IPS-NIHi7 (cell line): Measurements from ENCODE around the gene SPATA16.
A peak's percentile ranks its signal among the peaks of the same experiment; 100 is the strongest.

Experiments used
- DNase-seq: peaks from one replicate; pipeline ENCODE4 v3.0.0; 2012; ENCODE audit warnings: mixed read lengths; ENCODE audit errors: extremely low spot score

The SPATA16 gene

DNA sequence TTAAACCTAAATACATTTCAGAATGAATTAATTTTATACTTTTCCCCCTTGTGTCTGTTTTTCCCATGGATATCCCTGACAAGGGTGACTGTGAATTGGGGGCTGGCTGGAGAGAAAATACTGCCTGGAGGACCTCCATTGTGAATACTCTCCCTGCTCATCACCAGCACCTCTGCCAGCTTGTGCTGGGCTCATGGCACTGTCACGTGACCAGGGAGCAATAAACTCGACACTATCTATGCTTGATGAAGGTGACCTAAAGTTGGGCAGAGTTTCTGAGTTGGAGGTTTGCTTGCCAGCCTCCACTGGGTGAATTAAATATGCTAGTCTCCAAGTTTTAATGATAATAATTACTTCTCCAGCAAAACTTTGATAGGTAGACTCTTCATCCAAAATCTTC is 189.5 kb downstream of the SPATA16 start:
- no peak for DNase-seq

DNA sequence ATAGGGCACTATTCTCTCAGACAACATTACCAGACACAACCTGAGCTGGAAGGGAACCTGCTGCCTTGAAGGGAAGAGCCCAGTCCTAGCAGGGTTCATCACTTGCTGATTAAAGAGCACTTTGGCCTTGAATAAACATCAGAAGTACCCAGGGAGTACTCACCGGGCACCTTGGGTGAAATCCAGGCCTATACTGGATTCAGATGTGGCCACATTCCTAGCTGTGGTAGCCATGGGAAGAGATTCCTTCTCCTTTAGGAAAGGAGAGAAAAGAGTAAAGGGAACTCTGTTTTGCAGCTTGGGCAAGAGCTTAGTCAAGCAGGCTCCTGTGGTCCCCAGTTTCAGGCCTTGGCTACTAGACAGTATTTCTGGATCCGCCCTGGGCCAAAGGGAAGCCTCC is 195.0 kb downstream of the SPATA16 start:
- no peak for DNase-seq

DNA sequence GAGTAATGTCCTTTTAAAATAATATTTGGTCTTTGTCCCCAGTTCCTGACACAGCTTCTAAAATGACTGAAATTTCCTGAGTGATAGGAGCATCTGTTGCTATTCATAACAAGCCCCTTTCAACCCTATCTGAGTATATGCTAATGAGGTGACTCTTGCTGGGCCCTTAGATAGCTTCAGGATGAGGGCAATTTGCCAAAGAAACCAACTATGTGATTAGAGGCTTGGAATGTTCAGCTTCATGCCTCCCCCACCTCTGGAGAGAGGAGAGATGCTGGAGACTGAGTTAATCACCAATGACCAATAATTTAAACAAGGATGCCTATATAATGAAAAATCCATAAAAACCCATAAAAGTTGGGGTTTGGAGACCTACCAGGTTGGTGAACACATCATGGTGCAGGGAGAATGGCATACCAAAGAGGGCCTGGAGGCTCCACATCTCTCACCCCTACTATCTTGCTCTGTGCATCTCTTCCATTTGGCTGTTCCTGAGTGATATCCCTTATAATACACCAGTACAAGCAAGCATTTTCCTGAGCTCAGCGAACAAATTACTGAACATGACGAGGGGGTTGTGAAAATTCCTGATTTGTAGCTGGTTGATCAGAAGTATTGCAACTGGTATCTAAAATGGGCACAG is 201.3 kb downstream of the SPATA16 start:
- DNase-seq = peak; percentile 16

DNA sequence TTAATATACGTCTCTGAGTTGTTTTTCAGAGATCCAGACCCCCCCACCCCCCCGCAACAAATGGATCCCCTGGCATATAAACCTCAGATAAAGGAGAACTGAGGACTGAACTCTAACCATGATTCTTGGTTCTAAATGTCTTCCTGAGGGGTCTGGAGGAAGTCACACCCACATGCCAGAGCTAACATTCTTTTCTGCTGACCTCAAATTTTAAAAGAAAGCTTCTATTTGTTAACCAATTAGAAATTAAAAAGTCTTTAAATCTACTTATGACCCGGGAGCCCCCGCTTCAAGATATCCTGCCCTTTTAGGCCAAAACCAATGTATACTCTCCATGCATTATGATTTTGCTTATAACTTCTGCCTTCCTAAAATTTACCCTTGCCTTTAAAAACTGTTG is 202.2 kb downstream of the SPATA16 start:
- DNase-seq = no peak

DNA sequence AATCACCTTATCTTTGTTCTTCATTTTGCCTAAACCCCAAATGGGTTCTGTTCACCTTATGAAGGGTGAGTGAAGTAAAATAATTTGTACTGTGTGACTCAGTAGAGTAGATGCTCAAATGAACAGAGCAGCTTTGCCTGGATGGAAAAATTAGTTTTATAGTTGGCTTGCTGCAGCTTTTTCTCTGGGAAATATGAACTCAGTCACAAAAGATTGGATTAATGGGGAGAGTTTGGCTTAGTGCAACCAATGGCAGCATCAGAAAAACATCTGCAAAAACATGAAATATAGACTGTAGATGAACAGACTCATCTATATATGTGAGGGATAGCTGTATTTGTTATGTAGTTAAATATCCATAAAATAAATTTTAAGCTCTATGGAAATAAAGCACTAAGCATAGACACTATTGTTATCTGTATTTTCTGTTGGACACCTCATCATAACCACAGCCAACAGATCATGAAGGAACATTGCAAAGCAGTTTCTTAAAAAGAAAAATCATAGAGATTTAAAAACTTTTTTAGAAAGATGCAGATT is 209.2 kb downstream of the SPATA16 start:
- no peak for DNase-seq

DNA sequence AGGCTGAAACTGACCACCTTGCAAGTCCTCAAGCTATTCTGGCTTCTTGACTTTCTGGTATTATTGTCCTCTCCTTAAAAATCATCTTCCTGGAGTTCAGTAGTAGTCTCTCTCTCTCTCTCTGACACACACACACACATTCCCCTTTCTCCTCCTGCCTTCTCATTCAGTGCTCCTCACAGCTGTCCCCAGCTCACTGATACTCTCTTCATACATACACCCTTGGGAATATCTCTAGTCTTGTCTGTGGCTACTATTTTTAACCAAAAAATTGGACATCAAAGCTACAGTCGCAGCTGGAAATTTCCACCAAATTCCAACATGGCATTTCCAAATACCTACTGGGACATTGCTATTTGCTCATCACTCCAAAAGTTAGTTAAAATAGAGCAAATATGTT is 211.6 kb downstream of the SPATA16 start:
- DNase-seq = no peak

DNA sequence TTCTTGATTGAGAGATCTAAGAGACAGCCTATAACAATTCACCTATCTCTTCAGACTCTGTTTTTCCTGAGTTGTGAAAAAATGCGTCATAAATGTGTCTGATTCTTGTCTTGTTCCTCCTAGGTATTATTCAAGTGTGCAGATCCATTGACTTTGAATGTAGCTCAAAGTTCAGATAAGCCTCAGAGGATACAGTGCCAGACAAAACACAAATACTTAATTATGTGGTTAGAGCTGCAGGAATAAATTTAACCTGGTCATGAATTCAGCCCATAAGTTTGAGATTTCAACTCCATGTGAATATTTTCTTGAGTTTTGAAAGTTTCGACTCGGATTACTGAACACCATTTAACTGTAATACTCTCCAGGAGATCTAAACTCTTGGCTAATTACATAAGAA is 216.5 kb downstream of the SPATA16 start:
- DNase-seq = no peak

DNA sequence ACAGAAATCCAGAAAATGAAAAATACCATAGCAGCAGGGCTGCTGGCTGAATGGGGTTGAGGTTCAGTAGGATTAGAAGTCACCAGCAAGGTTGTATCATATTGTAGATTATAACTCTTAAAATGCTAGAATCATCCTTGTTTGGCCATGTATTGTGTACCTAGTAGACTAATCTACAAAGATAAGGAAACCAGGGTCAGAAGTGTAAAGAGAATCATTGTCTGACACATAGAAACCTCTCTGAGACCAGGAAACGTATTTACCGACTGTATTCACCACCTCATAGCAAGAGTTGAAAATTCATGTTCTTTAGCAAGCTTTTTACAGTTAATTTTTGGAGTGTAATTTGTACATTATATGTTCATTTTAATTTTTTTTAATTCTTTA is 221.7 kb downstream of the SPATA16 start:
- no peak for DNase-seq

DNA sequence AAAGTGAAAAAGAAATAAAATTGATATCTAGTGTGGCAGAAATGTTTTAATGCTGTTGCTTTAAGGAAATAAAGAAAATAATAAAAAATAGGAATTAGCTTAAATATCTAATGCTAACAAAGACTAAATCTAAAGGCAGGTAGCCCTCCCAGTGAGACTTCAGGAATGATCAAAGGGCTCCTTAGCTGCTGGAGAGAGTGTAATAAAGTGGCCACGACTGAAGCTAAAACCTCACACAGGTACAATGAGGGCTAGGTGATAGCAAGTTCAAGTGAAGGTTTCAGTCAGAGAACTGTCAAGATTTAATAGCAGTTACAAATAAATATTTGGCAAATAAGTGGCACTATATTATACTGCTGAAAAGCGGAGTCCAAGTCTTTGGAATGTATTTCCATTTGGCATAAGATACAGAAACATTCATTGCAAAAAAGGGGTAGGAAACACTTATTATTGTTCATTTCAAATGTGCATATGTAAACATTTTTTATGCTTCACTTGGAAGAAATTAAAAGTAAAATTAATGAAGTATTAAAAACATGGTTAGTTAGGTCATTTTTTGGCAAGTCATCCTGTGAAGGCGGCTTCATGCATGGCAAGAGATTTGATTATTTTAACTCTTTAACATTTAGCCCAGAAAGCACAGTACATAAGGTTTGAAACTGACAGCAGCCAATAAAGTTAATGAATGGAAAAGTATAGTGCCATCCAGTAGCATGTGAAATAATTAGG is 222.3 kb downstream of the SPATA16 start:
- DNase-seq = no peak

DNA sequence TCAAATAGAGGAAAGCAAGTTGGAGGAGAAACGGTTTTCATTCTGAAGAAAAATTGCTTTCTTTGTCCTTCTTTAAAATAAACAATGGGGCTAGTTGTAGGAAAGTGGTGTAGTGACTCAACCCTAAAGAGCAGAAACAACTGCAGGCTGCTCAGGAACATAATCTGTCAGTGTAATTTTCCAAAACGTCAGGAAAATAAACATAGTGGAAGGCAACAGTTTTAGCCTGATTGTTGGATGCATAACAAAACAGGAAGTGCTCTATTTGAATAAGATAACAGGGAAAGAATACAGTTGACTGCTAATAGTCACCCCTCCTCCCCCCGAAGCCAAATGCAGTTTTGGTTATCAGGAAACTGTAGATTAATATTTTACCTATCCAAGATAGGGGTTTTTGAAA is 222.9 kb downstream of the SPATA16 start:
- no peak for DNase-seq

DNA sequence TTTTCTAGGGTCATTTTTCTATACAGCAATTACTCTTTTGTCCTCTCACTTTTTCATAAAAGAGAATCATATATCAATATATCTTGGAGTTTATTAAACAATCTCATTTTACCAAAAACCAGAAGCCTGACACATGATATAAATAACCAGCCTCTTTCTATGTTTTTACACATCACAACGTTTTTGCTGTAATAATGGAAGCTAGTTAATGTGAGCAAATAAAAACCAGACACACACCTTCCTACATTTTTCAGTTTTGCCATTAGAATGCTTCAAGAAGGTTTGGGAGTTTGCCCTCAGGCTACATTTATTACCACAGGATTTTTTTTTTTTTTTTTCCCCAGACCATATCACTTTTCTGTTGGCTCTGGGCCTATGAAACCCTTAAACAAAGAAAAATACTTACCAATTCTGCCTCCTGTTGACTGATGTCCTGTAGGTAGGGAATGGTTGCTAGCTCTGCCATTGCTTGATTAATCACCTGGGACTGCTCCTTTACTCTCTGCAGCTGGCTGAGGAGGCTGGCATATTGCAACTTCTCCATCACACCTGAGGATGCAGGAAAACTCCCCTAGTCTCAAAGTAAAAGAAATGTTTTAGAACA is 225.0 kb downstream of the SPATA16 start:
- DNase-seq = no peak

DNA sequence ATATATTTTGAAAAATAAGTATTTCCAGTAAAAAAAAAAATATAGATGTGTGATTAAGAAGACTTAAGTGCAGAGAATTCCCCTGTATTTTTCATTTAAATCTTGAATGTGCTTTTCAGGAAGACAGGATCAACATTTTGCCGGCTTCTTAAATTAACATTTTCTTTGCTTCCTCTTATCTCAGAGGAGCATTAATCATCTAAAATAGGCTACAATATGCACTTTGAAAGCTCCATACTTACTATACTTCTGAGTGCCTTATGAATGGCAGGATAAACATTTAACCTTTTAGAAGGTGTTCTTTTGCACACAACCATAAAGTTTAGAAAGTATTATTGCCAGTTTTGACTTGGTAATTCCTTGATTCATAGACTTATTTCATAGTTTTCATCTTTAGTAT is 226.2 kb downstream of the SPATA16 start:
- no peak for DNase-seq

DNA sequence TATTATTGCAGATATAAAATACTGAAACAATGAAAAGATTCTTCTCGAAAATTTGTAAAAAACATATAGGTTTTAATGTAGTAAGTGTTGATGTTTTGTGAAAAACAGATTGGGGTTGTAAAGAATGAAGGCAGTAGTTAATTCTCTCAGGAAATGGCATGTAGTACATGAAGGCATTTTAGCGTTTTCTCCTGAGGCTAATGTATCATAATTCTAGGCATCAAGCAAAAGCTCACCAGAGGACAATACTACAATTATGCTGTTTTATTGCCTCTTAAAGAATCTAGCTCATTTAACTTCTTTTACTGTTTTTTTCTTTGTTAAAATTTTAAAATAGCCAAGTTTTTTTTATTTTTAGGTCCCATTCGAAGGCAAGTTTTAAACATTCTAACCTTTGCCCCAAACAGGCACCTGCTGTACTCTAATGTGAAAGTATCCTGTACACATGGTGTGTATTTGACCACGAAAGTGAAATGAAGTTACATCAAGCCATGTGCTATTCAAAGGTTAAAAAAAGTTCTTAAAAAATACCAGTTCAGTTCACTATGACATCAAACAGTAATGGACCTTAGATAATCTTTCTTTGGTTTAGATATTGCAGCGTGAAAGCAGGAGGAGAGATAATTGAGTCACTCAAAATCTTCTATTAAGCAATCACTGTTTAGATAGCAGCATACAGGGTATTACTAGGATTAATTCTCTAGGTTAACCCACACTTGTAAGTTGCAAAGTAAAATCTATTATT is 227.0 kb downstream of the SPATA16 start:
- no peak for DNase-seq

DNA sequence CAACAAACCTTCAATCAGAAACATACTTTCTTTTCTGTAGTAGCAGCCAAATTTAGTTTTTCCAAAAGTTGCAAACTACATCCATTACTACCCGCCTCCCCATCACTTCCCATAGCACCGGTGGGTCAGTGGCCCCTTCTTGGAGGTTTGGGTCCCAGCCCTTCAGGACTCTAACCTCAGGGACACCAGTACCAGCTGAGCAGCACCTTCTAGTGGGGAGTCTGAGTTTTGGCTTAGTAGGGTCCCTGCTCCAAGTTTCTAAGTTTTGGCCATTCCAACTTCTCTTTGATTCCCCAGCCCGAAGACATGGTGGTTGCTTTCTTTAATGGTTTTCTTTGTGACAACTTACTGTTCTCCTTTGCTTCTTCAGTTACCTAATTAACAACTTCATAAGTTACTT is 229.9 kb downstream of the SPATA16 start:
- DNase-seq = peak; percentile 53

DNA sequence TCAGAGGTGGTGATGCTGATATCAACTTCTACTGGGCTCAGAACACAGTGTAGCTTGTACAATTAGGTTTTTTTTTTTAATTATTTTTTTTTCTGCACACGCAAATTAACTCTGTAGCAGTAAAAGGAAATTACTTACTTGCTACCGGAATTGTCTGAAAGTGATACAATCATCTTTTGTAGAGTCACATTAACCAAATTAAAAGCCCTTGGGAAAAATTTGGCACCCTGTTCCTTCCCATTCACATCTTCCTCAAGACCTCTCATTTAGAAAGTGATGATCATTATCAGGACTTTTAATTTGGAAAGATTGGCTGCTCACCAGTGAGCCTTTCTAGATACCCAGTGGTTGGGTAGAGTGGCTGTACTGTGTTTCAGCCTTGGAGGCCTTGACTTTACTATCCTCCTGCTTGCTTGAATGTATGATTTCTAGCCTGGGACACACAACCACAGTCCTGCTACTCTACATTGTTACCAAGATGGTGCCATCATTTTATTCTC is 232.2 kb downstream of the SPATA16 start:
- no peak for DNase-seq

DNA sequence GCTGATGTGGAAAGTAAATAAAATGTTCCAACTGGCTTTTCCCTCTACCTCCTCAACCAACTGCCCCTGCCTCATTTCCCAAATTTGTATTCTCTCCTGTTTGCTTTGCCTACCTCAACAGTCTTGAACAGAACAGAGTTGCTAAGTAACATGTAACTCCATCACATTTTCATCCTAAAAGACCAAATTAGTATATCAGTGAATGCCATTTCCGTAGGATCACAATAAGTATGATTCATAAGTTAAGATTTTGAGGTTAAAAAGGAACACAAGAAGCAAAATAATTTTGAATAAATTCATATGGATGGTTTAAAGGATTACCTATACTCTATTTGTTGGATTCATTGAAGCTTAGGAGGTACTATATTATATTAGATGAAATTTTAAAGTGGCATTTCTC is 235.6 kb downstream of the SPATA16 start:
- no peak for DNase-seq

DNA sequence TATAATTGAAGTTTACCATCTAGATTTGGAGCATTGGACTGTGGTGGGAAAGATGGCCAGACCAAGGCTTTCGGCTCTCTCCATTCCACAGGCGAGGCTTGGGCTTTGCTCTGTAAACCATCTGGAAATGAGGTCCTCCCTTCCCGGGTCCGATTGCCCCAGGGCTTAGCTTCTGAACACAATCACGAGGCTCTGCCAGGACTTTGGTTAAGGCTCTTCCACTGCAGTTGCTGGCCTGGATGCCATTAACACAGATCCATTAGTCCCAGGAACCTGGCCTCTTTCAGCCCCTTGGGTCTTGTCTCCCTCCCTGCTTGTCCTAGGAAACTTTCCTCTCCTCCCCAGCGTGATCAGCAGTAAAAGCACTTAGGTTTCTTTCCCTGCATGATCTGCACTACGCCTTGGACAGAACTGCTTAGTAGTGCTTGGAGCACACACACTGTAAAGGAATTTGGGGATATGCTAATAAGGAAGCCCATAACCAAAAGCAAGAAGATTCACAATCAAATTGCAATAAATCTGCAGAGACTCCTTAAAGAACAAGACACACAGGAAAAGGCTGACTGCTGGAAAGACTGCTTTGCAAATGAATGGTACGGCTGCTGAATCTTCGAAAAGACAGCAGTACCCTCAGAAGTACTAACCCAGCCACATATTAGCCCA is 236.2 kb downstream of the SPATA16 start:
- DNase-seq = peak; percentile 16

DNA sequence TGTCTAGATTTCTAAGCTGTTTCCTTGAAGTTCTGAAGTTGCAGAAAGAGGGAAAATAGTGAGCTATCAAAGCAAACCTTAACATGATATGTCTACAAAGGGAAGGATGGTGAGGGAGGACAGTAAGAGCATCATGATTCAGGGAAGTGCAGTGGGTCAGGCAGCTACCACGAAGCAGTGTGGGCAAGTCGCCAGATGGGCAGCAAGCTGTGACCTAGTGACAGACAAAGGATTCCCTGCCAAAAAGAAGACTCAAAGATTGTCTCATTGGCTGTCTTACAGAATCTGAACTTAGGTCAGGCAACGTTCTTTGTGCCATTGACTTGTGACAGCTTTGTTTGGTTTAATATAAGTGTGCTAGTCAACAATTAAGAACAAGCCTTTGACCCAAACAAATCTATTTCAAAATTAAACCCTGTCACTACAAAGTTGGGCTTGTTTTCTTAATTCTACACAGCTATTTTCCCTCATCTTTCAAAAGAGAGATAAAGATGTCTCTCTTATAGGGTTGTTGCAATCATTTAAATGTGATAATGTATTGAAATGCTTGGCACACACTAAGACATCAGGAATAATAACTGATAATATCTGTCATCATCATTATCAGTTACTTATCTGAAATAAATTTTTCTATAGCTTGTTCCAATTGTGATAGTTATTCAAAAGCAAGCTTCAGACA is 237.3 kb downstream of the SPATA16 start:
- DNase-seq = no peak

DNA sequence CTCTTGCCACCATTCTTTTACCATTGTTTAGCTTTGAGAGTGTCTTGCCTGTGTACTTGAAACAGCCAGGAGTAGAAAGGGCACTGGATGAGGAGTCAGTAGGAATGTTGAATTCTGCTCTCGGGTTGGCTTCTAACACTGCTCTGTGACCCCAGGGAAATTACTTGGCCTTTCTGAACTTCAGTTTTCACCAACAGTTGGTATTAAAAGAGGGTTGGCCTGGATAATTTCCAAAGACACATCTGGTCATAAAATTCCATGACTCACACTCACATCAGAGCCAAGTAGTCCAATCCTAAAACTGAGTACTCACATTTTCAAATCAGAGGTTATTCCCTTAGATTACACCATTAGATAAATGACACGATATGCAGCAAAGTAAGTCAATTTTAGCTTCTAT is 248.9 kb downstream of the SPATA16 start:
- no peak for DNase-seq

DNA sequence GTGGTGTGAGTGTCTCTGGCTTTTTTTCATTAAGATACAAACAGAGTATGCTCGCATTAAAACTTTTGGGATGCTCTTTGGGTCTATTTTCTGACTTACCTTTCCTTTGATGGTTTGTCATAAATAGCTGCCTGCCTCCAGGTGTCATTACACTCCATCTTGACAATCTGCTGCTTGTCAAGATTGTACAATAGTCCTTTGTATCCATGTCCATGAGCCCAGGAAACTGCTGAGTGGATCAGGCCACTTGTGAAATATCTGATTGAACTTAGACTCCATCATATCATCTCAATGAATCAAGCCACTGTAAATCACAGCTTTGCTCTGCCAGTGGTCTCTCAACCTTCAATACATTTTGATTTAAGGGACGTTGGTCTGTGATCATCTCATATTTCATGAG is 255.3 kb downstream of the SPATA16 start:
- no peak for DNase-seq

DNA sequence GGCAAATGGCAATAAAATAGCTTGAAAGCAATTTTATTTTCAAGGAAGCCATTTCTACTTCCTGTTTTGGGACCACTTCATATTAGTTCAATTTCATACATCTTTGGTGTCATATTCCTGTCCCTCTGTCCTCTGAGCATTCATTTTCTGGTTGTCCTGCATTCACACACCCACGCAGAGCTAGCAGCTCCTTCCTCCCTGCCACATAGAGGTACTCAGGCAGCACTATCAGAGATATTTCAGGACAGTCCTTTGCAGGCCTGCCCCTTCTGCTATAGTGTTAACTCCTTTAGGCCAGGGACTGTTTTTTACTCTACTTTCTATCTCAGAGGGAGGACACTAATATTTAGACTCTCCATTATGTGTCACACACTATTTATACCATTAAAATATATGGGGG is 258.5 kb downstream of the SPATA16 start:
- DNase-seq = no peak
